GM18907 (cell line): ENCODE measurements around the gene NCDN.
"Not testable (repeated sequence)": the region's sequence is repeated elsewhere in the genome, so short reads cannot be mapped to it uniquely, and the experiment has no call there.

Experiments
- ATAC-seq: cut with Tn5 transposase; IDR thresholded peaks from one replicate; pipeline ENCODE4 v1.9.1; 2021; ENCODE audit warnings: mild to moderate bottlenecking, moderate library complexity; ENCODE audit not compliant: unreplicated experiment

The NCDN gene

GRCh38 chr1:35568975-35569395, 11.4 kb downstream of the NCDN start:
- no peak for ATAC-seq

GRCh38 chr1:35569936-35570335, 12.3 kb downstream of the NCDN start:
- no peak for ATAC-seq

- ATAC-seq, result no peak
Observed at GRCh38 chr1:35570589-35571137, 13.1 kb downstream of the NCDN start.

GRCh38 chr1:35571263-35571662, 13.7 kb downstream of the NCDN start:
- no peak for ATAC-seq

- ATAC-seq, result no peak
Observed at GRCh38 chr1:35572296-35572695, 14.7 kb downstream of the NCDN start.

GRCh38 chr1:35573198-35574124, 15.9 kb downstream of the NCDN start, which contains the start of gene TFAP2E:
Gene TFAP2E (plus strand): TSS chr1:35573314. CDS start chr1:35573578, 264 bp downstream.
- no peak for ATAC-seq

- no peak for ATAC-seq
Observed at GRCh38 chr1:35574125-35574654, 16.6 kb downstream of the NCDN start.

GRCh38 chr1:35574655-35575415, 17.2 kb downstream of the NCDN start:
- ATAC-seq, result no peak

- no peak for ATAC-seq
Observed at GRCh38 chr1:35575416-35575958, 17.9 kb downstream of the NCDN start.

- no peak for ATAC-seq
Observed at GRCh38 chr1:35576061-35576765, 18.6 kb downstream of the NCDN start.

- ATAC-seq, result not testable (repeated sequence)
Observed at GRCh38 chr1:35576766-35577070, 19.1 kb downstream of the NCDN start.

- peak; percentile 77 for ATAC-seq
Observed at GRCh38 chr1:35577071-35577998, 19.7 kb downstream of the NCDN start.

- ATAC-seq, result no peak
Observed at GRCh38 chr1:35580949-35581388, 23.4 kb downstream of the NCDN start.

GRCh38 chr1:35581621-35582020, 24.0 kb downstream of the NCDN start:
- ATAC-seq, result not testable (repeated sequence)

- ATAC-seq, result no peak
Observed at GRCh38 chr1:35585281-35585680, 27.7 kb downstream of the NCDN start.

- not testable (repeated sequence) for ATAC-seq
Observed at GRCh38 chr1:35585805-35586204, 28.2 kb downstream of the NCDN start.

GRCh38 chr1:35586808-35587207, 29.2 kb downstream of the NCDN start:
- ATAC-seq, result no peak

- no peak for ATAC-seq
Observed at GRCh38 chr1:35587736-35588135, 30.1 kb downstream of the NCDN start.

- ATAC-seq, result no peak
Observed at GRCh38 chr1:35588197-35588910, 30.8 kb downstream of the NCDN start.
